K562 (cell line): Measurements from ENCODE around the gene PRKG1. TPM values are rescaled to one million over a fixed set of nuclear protein-coding genes. Genes with fewer than 3 reads are reported as not detected.

Experiments
- ATAC-seq: fragments of 200-7000 bp; cut with Tn5 transposase; 3 replicates; pipeline ENCODE4 v1.9.1; 2020; ENCODE audit warnings: moderate library complexity
- BruUV-seq: library from RNA; stranded (reverse); fragments of 400-500 nt; replicated peaks from 2 replicates; lab custom pipeline; 2021; lab: Mats Ljungman, UMichigan
- CTCF ChIA-PET: fragments of 300-600 bp; formaldehyde crosslinking; extraction: SDS; loops from one replicate; lab custom pipeline; 2021; ENCODE audit warnings: low intra/inter-chr PET ratio; lab: Yijun Ruan, JAX
- POLR2A ChIA-PET: fragments of 300-600, 350-650 bp; sonication (Branson Sonifier 250); formaldehyde crosslinking; extraction: SDS; loops from one replicate; lab custom pipeline; 2021; ENCODE audit warnings: antibody characterized with exemption, inconsistent platforms; lab: Yijun Ruan, JAX
- DNase-seq, 4 experiments: peaks; one replicate each; pipeline versions ENCODE4 v3.0.0 to v3.0.0-alpha.2; 2011 to 2018; ENCODE audit warnings: low spot score in 3 of 4, mixed read lengths in 3 of 4; ENCODE audit errors: extremely low read depth in 1 of 4
- FAIRE-seq: peaks from 2 replicates; lab custom pipeline; 2011; peaks lifted over from hg19 to GRCh38; lab: Jason Lieb, UNC
- H2AFZ ChIP-seq: 2 replicates; pipeline ENCODE4 v1.6.0; 2011; ENCODE audit warnings: low read depth, low read length, control low read depth, inconsistent platforms
- H3K27ac ChIP-seq: fragments of 200-600 bp; 3 replicates; pipeline ENCODE4 v1.8.0; 2011; ENCODE audit warnings: low read depth, mild to moderate bottlenecking, control low read depth, inconsistent platforms, low read length, moderate library complexity, mixed read lengths; ENCODE audit errors: extremely low read depth
- H3K27me3 ChIP-seq, 2 experiments: fragments of 300-600 bp in 1 of 2; 2 replicates in 1 of 2; 3 replicates in 1 of 2; pipeline versions ENCODE4 v1.6.0 to v1.8.0; 2011; ENCODE audit warnings: inconsistent platforms in 2 of 2, low read length in 2 of 2, mild to moderate bottlenecking in 1 of 2, mixed read lengths in 1 of 2, moderate library complexity in 1 of 2; ENCODE audit not compliant: control insufficient read depth in 2 of 2, insufficient read depth in 2 of 2
- H3K36me3 ChIP-seq: fragments of 300-600 bp; 3 replicates; pipeline ENCODE4 v1.8.0; 2011; ENCODE audit warnings: mild to moderate bottlenecking, low read length, inconsistent platforms; ENCODE audit not compliant: control insufficient read depth, insufficient read depth
- H3K4me1 ChIP-seq, 2 experiments: fragments of 200-600 bp in 1 of 2; replicated peaks in 1 of 2; 2 replicates in 1 of 2; 3 replicates in 1 of 2; pipeline versions ENCODE4 v1.5.1 to v1.8.0; 2011; ENCODE audit warnings: inconsistent platforms in 2 of 2, low read length in 2 of 2, mild to moderate bottlenecking in 1 of 2, mixed read lengths in 1 of 2, moderate library complexity in 1 of 2; ENCODE audit not compliant: control insufficient read depth in 2 of 2, insufficient read depth in 2 of 2
- H3K4me2 ChIP-seq: 2 replicates; pipeline ENCODE4 v1.6.1; 2011; ENCODE audit warnings: low read length, control low read depth, inconsistent platforms, mixed read lengths; ENCODE audit not compliant: insufficient read depth
- H3K4me3 ChIP-seq: fragments of 200-600 bp; sonication (generic), shearing (Covaris generic); 2 replicates; pipeline ENCODE4 v1.5.1; 2016; ENCODE audit warnings: control low read depth, inconsistent platforms
- H3K79me2 ChIP-seq: fragments of 200-600 bp; 3 replicates; pipeline ENCODE4 v1.8.0; 2011; ENCODE audit warnings: low read length, inconsistent platforms; ENCODE audit not compliant: control insufficient read depth, insufficient read depth
- H3K9ac ChIP-seq, 2 experiments: 2 replicates each; pipeline versions ENCODE4 v1.6.0 to v1.6.1; 2011; ENCODE audit warnings: low read depth in 2 of 2, low read length in 2 of 2, control low read depth in 1 of 2, inconsistent platforms in 1 of 2, mild to moderate bottlenecking in 1 of 2, mixed read lengths in 1 of 2; ENCODE audit not compliant: insufficient read depth in 1 of 2
- H3K9me1 ChIP-seq: one replicate; pipeline ENCODE4 v1.6.0; 2011; ENCODE audit warnings: inconsistent platforms, mild to moderate bottlenecking, low read length, moderate library complexity; ENCODE audit not compliant: control insufficient read depth, insufficient read depth
- H3K9me3 ChIP-seq: replicated peaks from 2 replicates; pipeline ENCODE4 v1.5.1; 2011; ENCODE audit warnings: low read depth, low read length, inconsistent platforms; ENCODE audit not compliant: control insufficient read depth, insufficient read depth
- H4K20me1 ChIP-seq: replicated peaks from 2 replicates; pipeline ENCODE4 v1.6.1; 2011; ENCODE audit warnings: low read length, inconsistent platforms, mixed read lengths; ENCODE audit not compliant: control insufficient read depth, insufficient read depth
- BRD9 ChIP-seq: fragments of 450-650 bp; IDR thresholded peaks from 2 replicates; pipeline ENCODE4 v1.6.1; 2018; ENCODE audit warnings: low read depth; ENCODE audit not compliant: partially characterized antibody
- BRF1 ChIP-seq: IDR thresholded peaks from 3 replicates; pipeline ENCODE4 v1.6.1; 2011; ENCODE audit warnings: borderline replicate concordance, mild to moderate bottlenecking; ENCODE audit not compliant: insufficient read length; ENCODE audit errors: extremely low read depth
- DLX4 ChIP-seq: fragments of 250-450 bp; sonication (Bioruptor Pico); IDR thresholded peaks from 2 replicates; pipeline ENCODE4 v1.6.1; 2021; ENCODE audit warnings: mild to moderate bottlenecking
- DPF2 ChIP-seq: fragments of 450-650 bp; IDR thresholded peaks from 2 replicates; pipeline ENCODE4 v1.6.1; 2016
- EGR1 ChIP-seq: fragments of 450-650 bp; conservative IDR thresholded peaks from 2 replicates; pipeline ENCODE4 v1.6.1; 2017; ENCODE audit warnings: mild to moderate bottlenecking
- FOXA1 ChIP-seq: fragments of 450-650 bp; IDR thresholded peaks from 2 replicates; pipeline ENCODE4 v1.6.1; 2016; ENCODE audit warnings: mild to moderate bottlenecking, borderline replicate concordance
- ID3 ChIP-seq, 2 experiments: fragments of 250-450 bp in 1 of 2; fragments of 450-650 bp in 1 of 2; sonication (Bioruptor Pico) in 1 of 2; IDR thresholded peaks; 2 replicates each; pipeline versions ENCODE4 v1.6.1 to v1.8.0; 2016 to 2021; ENCODE audit warnings: mild to moderate bottlenecking in 2 of 2, moderate library complexity in 2 of 2, missing compliant biosample characterization in 1 of 2, missing genetic modification characterization in 1 of 2
- KAT2B ChIP-seq: IDR thresholded peaks from one replicate; pipeline ENCODE4 v1.6.1; 2012; ENCODE audit warnings: low read depth, mild to moderate bottlenecking, control low read depth, inconsistent platforms, low read length, moderate library complexity
- MECOM ChIP-seq: fragments of 250-450 bp; sonication (Bioruptor Pico); IDR thresholded peaks from 2 replicates; pipeline ENCODE4 v1.8.0; 2022; ENCODE audit warnings: inconsistent platforms
- RFX7 ChIP-seq: fragments of 250-450 bp; sonication (Bioruptor Pico); IDR thresholded peaks from 2 replicates; pipeline ENCODE4 v1.5.1; 2021; ENCODE audit warnings: mild to moderate bottlenecking
- SNIP1 ChIP-seq: fragments of 450-650 bp; IDR thresholded peaks from 2 replicates; pipeline ENCODE4 v1.7.1; 2017; ENCODE audit warnings: low read depth, mild to moderate bottlenecking
- TGIF2 ChIP-seq: sonication (generic); formaldehyde crosslinking; IDR thresholded peaks from 2 replicates; pipeline ENCODE4 v1.8.1; 2022; ENCODE audit warnings: mild to moderate bottlenecking, missing genetic modification reagents, moderate library complexity
- THAP12 ChIP-seq: fragments of 250-450 bp; sonication (Bioruptor Pico); IDR thresholded peaks from 2 replicates; pipeline ENCODE4 v1.9.0; 2021; ENCODE audit warnings: mild to moderate bottlenecking, inconsistent platforms
- ZNF133 ChIP-seq: fragments of 250-450 bp; sonication (Bioruptor Pico); IDR thresholded peaks from 2 replicates; pipeline ENCODE4 v1.4.0; 2020; ENCODE audit warnings: mild to moderate bottlenecking
- ZNF384 ChIP-seq: IDR thresholded peaks from 2 replicates; pipeline ENCODE4 v1.6.1; 2012; ENCODE audit warnings: low read depth, low read length, improper control_type of control experiment
- WGBS: fragments of 100-300 bp; shearing (Covaris generic); methylation state at CpG from one replicate; pipeline ENCODE4 v1.1.6; 2016; ENCODE audit warnings: low coverage, mixed read lengths; ENCODE audit not compliant: insufficient coverage; ENCODE audit errors: missing lambda C conversion rate; 5-methylcytosine and 5-hydroxymethylcytosine counted together
- in situ Hi-C: fragments of 300-500 bp; cut with MboI; formaldehyde crosslinking; loops from 4 replicates; pipeline ENCODE4 v1.15.0; 2018; ENCODE audit warnings: inconsistent platforms, mixed read lengths
- intact Hi-C: fragments of 100-400 bp; cut with micrococcal nuclease; formaldehyde crosslinking; loops from 2 replicates; pipeline ENCODE4 v1.14.2; 2022
- polyA plus RNA-seq, 8 experiments: library from polyadenylated mRNA; depleted of rRNA in 4 of 8; stranded (reverse) in 5 of 8; unstranded in 3 of 8; fragments of >200 nt; fragmentation: Nextera tagmentation in 2 of 8; fragmentation: Illumina TruSeq in 1 of 8; extraction: Ambion mirVana in 2 of 8; extraction: Trizol in 1 of 8; gene quantifications; 2 replicates each; pipeline versions ENCODE4 v1.2.1 to v1.2.3, GENCODE V29; 2011 to 2014; ENCODE audit warnings: inconsistent platforms in 1 of 8, missing spikeins in 1 of 8
- total RNA-seq, 7 experiments: library from RNA; depleted of rRNA in 6 of 7; stranded (reverse); fragments of >200 nt in 6 of 7; fragmentation: Illumina TruSeq in 2 of 7; extraction: Trizol in 2 of 7; gene quantifications; 2 replicates each; pipeline versions ENCODE4 v1.2.1 to v1.2.3, GENCODE V29; 2011 to 2021; ENCODE audit warnings: low replicate concordance in 1 of 7
- TF ChIP-seq, protein P1 (sequence below): fragments of 450-650 bp; formaldehyde crosslinking; IDR thresholded peaks from 2 replicates; pipeline ENCODE4 v1.4.0; 2020; ENCODE audit warnings: mild to moderate bottlenecking
- TF ChIP-seq, protein P2 (sequence below): fragments of 250-450 bp; sonication (Bioruptor Pico); IDR thresholded peaks from 2 replicates; pipeline ENCODE4 v1.4.0; 2020; ENCODE audit warnings: mild to moderate bottlenecking, moderate library complexity

The PRKG1 gene
- total and polyA plus RNA-seq, 9 of the 15 experiments (the other 6 are each of a cell fraction or from before 2014, with no cell fraction given) = 0.22 TPM; not detected in 8

- Histone ChIP-seq H3K27ac (no peak overlapping the region), H3K79me2 (no peaks in the 10 kb centered on the region), H3K36me3 (no peaks in the 10 kb centered on the region), H3K4me1 (no peaks in the 10 kb centered on the region), H3K27me3 (no peaks in the 10 kb centered on the region), H3K4me2 (no peak overlapping the region), H2AFZ (no peak overlapping the region), H3K9me3 (no peaks in the 10 kb centered on the region), H3K9me1 (no peaks in the 10 kb centered on the region), H3K9ac (no peak overlapping the region), H4K20me1 (no peaks in the 10 kb centered on the region), H3K4me3 (no peak overlapping the region)
- ChIA-PET POLR2A (no interaction called here), CTCF (no interaction called here)
- WGBS = 0% methylated on average over 2 of the region's 2 CpGs
- in situ Hi-C loops = no loop called here
- BruUV-seq = no TSS peak
- FAIRE-seq = no peak
- ATAC-seq = no peak
- intact Hi-C loops = no loop called here
- no peak for DNase-seq
- TF ChIP-seq SNIP1 = no peak
- TF ChIP-seq BRF1 = no peak
- TF ChIP-seq BRD9 = no peak
- TF ChIP-seq, protein P1, sequence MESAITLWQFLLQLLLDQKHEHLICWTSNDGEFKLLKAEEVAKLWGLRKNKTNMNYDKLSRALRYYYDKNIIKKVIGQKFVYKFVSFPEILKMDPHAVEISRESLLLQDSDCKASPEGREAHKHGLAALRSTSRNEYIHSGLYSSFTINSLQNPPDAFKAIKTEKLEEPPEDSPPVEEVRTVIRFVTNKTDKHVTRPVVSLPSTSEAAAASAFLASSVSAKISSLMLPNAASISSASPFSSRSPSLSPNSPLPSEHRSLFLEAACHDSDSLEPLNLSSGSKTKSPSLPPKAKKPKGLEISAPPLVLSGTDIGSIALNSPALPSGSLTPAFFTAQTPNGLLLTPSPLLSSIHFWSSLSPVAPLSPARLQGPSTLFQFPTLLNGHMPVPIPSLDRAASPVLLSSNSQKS = no peak
- no peak for TF ChIP-seq FOXA1
- no peak for TF ChIP-seq ZNF384
- TF ChIP-seq KAT2B = no peak
- no peak for TF ChIP-seq DLX4 (CRISPR knock-in tag)
- no peak for TF ChIP-seq ID3 (CRISPR knock-in tag; IDR thresholded peaks at IDR 0.05)
- TF ChIP-seq ID3 (tag; IDR thresholded peaks at IDR 0.05) = no peak
- TF ChIP-seq THAP12 (CRISPR knock-in tag) = no peak
- TF ChIP-seq DPF2 = no peak
- no peak for TF ChIP-seq MECOM (CRISPR knock-in tag)
- TF ChIP-seq RFX7 (CRISPR knock-in tag) = no peak
- TF ChIP-seq TGIF2 = no peak
- TF ChIP-seq, protein P2, sequence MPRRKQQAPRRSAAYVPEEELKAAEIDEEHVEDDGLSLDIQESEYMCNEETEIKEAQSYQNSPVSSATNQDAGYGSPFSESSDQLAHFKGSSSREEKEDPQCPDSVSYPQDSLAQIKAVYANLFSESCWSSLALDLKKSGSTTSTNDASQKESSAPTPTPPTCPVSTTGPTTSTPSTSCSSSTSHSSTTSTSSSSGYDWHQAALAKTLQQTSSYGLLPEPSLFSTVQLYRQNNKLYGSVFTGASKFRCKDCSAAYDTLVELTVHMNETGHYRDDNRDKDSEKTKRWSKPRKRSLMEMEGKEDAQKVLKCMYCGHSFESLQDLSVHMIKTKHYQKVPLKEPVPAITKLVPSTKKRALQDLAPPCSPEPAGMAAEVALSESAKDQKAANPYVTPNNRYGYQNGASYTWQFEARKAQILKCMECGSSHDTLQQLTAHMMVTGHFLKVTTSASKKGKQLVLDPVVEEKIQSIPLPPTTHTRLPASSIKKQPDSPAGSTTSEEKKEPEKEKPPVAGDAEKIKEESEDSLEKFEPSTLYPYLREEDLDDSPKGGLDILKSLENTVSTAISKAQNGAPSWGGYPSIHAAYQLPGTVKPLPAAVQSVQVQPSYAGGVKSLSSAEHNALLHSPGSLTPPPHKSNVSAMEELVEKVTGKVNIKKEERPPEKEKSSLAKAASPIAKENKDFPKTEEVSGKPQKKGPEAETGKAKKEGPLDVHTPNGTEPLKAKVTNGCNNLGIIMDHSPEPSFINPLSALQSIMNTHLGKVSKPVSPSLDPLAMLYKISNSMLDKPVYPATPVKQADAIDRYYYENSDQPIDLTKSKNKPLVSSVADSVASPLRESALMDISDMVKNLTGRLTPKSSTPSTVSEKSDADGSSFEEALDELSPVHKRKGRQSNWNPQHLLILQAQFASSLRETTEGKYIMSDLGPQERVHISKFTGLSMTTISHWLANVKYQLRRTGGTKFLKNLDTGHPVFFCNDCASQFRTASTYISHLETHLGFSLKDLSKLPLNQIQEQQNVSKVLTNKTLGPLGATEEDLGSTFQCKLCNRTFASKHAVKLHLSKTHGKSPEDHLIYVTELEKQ (CRISPR knock-in tag) = no peak
- no peak for TF ChIP-seq EGR1
- no peak for TF ChIP-seq ZNF133 (CRISPR knock-in tag)
These were observed 251.4 kb downstream of the PRKG1 start for GRCh38 chr10:51325649-51326048.
